WTC11 (cell line): ENCODE data around the gene TMEM164.

Source experiments
- ATF1 ChIP-seq: sonication (generic); formaldehyde crosslinking; IDR thresholded peaks from 2 replicates; pipeline ENCODE4 v1.8.1; 2023; ENCODE audit warnings: mild to moderate bottlenecking, moderate library complexity, missing genetic modification reagents
- ATF6 ChIP-seq: sonication (generic); formaldehyde crosslinking; IDR thresholded peaks from 2 replicates; pipeline ENCODE4 v1.8.1; 2023; ENCODE audit warnings: mild to moderate bottlenecking, missing genetic modification reagents
- CTCF ChIP-seq: fragments of 200-600 bp; IDR thresholded peaks from 2 replicates; pipeline ENCODE4 v1.8.0; 2022; ENCODE audit warnings: antibody characterized with exemption
- E2F5 ChIP-seq: sonication (generic); formaldehyde crosslinking; IDR thresholded peaks from 2 replicates; pipeline ENCODE4 v1.8.1; 2022; ENCODE audit warnings: mild to moderate bottlenecking, moderate library complexity, missing genetic modification reagents
- FOXP1 ChIP-seq: sonication (generic); formaldehyde crosslinking; IDR thresholded peaks from 2 replicates; pipeline ENCODE4 v1.8.0; 2022; ENCODE audit warnings: missing genetic modification reagents, mild to moderate bottlenecking, moderate library complexity, borderline replicate concordance
- MAX ChIP-seq: sonication (generic); formaldehyde crosslinking; IDR thresholded peaks from 2 replicates; pipeline ENCODE4 v1.8.0; 2022; ENCODE audit warnings: mild to moderate bottlenecking, missing genetic modification reagents
- RELA ChIP-seq: sonication (generic); formaldehyde crosslinking; IDR thresholded peaks from 2 replicates; pipeline ENCODE4 v1.8.1; 2022; ENCODE audit warnings: missing genetic modification reagents, mild to moderate bottlenecking, borderline replicate concordance

GRCh38 chrX:109964390-109964789, 38.5 kb upstream of the TMEM164 start:
- TF ChIP-seq FOXP1 (CRISPR knock-in tag) (no peak), MAX (CRISPR knock-in tag) (no peak), CTCF (no peak), ATF6 (no peak), ATF1 (no peak), RELA (CRISPR knock-in tag) (no peak), E2F5 (CRISPR knock-in tag) (no peak)
